KBM-7 (cell line): ENCODE data around the gene ZSCAN23.
"Not testable (repeated sequence)": the region's sequence is repeated elsewhere in the genome, so short reads cannot be mapped to it uniquely, and the experiment has no call there.

ENCODE experiments used
- DNase-seq: peaks from one replicate; pipeline ENCODE4 v3.0.0-alpha.2; 2015
- in situ Hi-C: fragments of 300-500 bp; cut with MboI; formaldehyde crosslinking; loops from 2 replicates; pipeline ENCODE4 v1.14.3; 2020; ENCODE audit warnings: low sequenced_read_pairs, low pct_unique_long_range_greater_than_20kb, mixed read lengths

Gene ZSCAN23

GRCh38 chr6:28443112-28443773 is at the start of gene ZSCAN23:
Gene ZSCAN23 (minus strand): TSS chr6:28443491. CDS start chr6:28436266, 7,225 bp downstream.
- peak; percentile 95 for DNase-seq
- in situ Hi-C loops, result no loop called here

DNA sequence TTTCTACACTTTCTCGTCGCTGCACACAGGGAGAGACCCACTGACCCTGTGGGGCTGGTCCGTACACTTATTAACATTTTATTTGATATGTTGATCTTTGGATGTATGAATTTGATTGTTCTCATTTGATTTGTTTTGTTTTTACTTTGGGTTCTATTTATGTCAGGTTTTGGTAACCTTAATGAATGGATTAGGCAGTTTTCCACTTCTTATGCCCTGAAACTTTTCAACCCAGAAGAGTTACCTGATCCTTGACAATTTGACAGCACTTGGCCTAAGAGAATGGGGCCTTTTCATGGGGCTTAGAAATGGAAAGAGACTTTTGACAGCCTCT is 48.7 kb upstream of the ZSCAN23 start:
- in situ Hi-C loops, result no loop called here
- DNase-seq, result no peak

- in situ Hi-C loops, result no loop called here
Measured at GRCh38 chr6:28490205-28490890, 47.1 kb upstream of the ZSCAN23 start.

GRCh38 chr6:28489366-28490204 is 46.3 kb upstream of the ZSCAN23 start:
- in situ Hi-C loops, result no loop called here
- DNase-seq, result no peak

More at GRCh38 chr6:28490205-28490890, 47.1 kb upstream of the ZSCAN23 start:
- DNase-seq, result no peak

- no peak for DNase-seq
- in situ Hi-C loops, result no loop called here
Measured at GRCh38 chr6:28488916-28489365, 45.6 kb upstream of the ZSCAN23 start.

DNA sequence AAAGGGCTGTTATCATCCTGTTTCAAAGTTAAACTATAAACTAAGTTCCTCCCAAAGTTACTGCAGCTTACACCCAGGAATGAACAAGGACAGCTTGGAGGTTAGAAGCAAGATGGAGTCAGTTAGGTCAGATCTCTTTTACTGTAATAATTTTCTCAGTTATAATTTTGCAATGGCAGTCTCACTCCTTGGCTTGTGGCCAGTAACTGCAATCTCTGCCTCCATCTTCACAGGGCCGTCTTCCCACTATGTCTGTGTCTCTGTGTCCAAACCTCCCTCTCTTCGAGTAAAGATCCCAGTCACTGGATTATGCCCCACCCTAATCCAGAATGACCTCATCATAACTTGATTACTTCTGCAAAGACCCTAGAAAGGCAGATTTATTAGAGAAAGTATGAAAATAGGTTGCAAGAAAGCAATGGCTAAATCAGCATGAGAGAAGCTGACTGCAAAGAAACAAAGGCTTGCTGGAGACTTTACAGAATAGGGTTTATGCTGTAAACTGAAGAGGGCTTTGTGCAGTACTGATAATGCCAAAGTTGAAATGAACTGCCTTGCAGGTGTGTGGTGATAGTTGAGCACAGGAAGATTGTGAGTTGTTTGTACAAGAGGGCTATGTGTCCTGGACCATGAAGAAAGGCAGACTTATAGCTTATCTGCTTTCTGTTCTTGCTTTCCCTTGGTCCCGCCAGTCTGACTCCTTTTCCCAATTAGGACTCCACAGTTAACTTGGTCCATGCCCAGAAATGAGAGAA is 43.9 kb upstream of the ZSCAN23 start:
- in situ Hi-C loops, result no loop called here

GRCh38 chr6:28486533-28486932 is 43.2 kb upstream of the ZSCAN23 start:
- in situ Hi-C loops, result no loop called here
- DNase-seq, result no peak

More for the DNA sequence above, 43.9 kb upstream of the ZSCAN23 start:
- DNase-seq, result no peak

GRCh38 chr6:28485482-28485881 is 42.2 kb upstream of the ZSCAN23 start:
- in situ Hi-C loops, result no loop called here
- peak; percentile 32 for DNase-seq

- in situ Hi-C loops, result no loop called here
- DNase-seq, result no peak
Measured at GRCh38 chr6:28480253-28480932, 37.1 kb upstream of the ZSCAN23 start.

DNA sequence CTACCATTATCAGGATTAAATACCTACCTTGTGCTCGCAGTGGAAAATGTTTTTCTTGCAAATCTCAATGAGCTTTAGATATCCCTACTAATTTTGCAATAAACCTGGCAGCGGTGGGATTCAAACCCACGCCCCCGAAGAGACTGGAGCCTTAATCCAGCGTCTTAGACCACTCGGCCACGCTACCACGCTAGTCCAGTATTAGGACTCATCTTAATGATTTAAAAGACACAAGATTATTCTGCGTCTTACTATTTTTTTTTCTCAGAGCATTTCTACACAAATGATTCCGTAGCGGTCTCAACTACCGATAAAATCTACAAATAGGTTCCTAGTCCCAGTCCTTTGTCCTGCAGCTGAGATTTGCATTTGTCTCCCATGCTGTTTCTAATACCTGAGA is 35.2 kb upstream of the ZSCAN23 start:
- no peak for DNase-seq
- in situ Hi-C loops, result no loop called here

GRCh38 chr6:28474441-28475219 is 31.3 kb upstream of the ZSCAN23 start:
- DNase-seq, result peak; percentile 90
- in situ Hi-C loops, result no loop called here

DNA sequence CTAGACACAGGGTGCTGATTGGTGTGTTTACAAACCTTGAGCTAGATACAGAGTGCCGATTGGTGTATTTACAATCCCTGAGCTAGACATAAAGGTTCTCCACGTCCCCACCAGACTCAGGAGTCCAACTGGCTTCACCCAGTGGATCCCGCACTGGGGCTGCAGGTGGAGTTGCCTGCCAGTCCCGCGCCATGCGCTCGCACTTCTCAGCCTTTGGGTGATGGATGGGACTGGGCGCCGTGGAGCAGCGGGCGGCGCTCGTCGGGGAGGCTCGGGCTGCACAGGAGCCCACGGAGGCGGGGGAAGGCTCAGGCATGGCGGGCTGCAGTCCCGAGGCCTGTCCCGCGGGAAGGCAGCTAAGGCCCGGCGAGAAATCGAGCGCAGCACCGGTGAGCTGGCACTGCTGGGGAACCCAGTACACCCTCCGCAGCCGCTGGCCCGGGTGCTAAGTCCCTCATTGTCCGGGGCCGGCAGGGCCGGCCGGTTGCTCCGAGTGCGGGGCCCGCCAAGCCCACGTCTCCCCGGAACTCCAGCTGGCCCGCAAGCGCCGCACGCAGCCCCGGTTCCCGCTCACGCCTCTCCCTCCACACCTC is 26.0 kb upstream of the ZSCAN23 start:
- in situ Hi-C loops, DNase-seq: not testable (repeated sequence)

DNA sequence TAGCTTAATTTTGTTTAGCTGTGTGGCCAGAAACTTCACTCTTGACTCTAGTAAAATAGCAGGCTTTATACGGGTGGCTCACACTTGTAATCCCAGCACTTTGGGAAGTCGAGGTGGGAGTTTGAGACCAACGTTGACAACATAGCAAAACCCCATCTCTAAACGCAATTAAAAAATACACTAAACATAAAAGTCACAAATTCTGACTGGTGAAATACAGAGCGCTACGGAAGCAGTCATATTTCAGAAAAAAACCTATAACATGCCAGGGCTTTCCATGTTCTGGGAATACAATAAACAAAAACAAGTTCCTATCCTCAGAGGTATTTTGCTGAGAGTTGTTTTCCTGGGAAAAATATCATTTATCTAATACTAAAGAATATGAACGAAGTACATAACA is 24.8 kb upstream of the ZSCAN23 start:
- no peak for DNase-seq
- in situ Hi-C loops, result no loop called here

DNA sequence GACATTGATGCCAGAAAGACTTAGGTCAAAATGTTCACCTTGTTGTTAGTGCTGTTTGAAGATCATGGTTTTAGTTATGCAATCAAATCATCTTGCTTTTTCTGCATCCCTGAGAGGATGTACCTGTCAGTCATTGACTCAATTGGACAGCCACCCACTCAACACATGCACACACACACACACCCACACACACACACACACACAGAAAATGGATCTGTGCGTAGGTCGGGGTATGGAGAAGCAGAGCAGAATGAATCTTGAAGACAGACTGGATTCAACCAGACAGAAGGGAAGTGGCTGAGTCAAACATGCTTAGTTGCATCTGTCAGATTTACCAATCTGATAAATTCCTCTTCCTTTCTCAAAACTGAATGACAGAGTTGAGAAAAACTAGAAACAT is 19.1 kb upstream of the ZSCAN23 start:
- in situ Hi-C loops, result no loop called here
- peak; percentile 83 for DNase-seq

DNA sequence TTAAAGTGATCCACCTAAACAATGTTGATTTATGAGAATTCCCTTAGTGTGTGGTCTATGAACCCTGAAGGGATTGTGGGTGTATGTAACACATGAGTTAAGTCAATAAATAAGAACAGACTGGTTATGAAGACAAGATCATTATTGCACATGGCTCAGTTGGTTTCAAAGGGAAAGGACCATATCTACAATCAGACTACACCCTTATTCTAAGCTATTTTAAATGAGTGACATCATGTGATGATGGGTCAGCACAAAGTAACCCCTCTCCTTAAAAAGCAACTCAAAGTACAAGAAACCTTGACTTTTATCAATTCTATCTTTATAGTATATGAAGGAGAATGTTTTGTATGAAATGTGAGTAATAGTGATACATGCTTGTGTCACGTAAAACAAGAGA is 15.3 kb upstream of the ZSCAN23 start:
- no peak for DNase-seq
- in situ Hi-C loops, result no loop called here

DNA sequence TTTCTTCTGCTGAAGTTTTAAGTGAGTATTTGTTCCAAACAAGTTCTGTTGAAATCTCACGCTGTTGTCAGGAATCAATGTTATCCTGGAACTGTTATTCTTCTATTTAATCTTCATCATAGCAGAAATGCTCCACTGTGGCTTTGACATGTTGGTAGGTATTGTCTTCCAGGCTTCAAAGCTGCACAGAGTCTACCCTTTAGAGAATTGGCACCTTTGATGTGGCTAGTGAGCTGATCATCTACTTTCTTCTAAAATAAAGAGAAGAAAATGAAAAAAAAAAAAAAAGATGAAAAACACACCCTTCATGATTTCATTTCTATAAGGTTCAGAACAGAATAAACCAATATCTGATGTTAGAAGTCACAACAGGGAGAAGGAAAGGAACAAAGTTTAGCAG is 5.8 kb upstream of the ZSCAN23 start:
- DNase-seq, result no peak
- in situ Hi-C loops, result no loop called here

GRCh38 chr6:28447512-28447906 is 4.2 kb upstream of the ZSCAN23 start:
- in situ Hi-C loops, result not testable (repeated sequence)

More at GRCh38 chr6:28447512-28447906, 4.2 kb upstream of the ZSCAN23 start:
- DNase-seq, result not testable (repeated sequence)
